HFFc6 (cell line): ENCODE measurements around the gene ALG12. TPM values are rescaled to one million over a fixed set of nuclear protein-coding genes. Genes with fewer than 3 reads are reported as not detected.

Experiments used
- DNase-seq: peaks from one replicate; pipeline ENCODE4 v3.0.0-alpha.2; 2018
- H3K27ac Mint-ChIP-seq: 2 replicates; pipeline ENCODE4 v1.8.0; 2020; ENCODE audit warnings: mild to moderate bottlenecking, mixed read lengths
- H3K27me3 Mint-ChIP-seq: 2 replicates; pipeline ENCODE4 v1.8.0; 2021; ENCODE audit warnings: mild to moderate bottlenecking, moderate library complexity, mixed read lengths; ENCODE audit not compliant: insufficient read depth
- H3K36me3 Mint-ChIP-seq: 2 replicates; pipeline ENCODE4 v1.8.0; 2021; ENCODE audit warnings: low read depth, mixed read lengths
- H3K4me1 Mint-ChIP-seq: 2 replicates; pipeline ENCODE4 v1.8.0; 2020; ENCODE audit warnings: low read depth, mixed read lengths
- H3K4me3 Mint-ChIP-seq: 2 replicates; pipeline ENCODE4 v1.8.0; 2020; ENCODE audit warnings: mild to moderate bottlenecking, moderate library complexity, mixed read lengths
- H3K9me3 Mint-ChIP-seq: 2 replicates; pipeline ENCODE4 v1.8.0; 2020; ENCODE audit warnings: mild to moderate bottlenecking, mixed read lengths
- total RNA-seq, 6 experiments: library from RNA; stranded (reverse); fragmentation: NEBNext Ultra II Directional; extraction: Animal tissue kit (Norgen Biotek cat#: 25700); gene quantifications; 2 replicates in 1 of 6; 3 replicates in 5 of 6; pipeline ENCODE4 v1.2.3, GENCODE V29; 2021
- TF ChIP-seq, protein P1 (sequence below): fragments of 200-600 bp; sonication (generic); IDR thresholded peaks from 2 replicates; pipeline ENCODE4 v1.5.0; 2021; ENCODE audit warnings: antibody characterized with exemption, mild to moderate bottlenecking

The ALG12 gene
- total RNA-seq, 6 experiments from 2014 or later: 17.2 to 25.1 (median 20.2) TPM

DNA sequence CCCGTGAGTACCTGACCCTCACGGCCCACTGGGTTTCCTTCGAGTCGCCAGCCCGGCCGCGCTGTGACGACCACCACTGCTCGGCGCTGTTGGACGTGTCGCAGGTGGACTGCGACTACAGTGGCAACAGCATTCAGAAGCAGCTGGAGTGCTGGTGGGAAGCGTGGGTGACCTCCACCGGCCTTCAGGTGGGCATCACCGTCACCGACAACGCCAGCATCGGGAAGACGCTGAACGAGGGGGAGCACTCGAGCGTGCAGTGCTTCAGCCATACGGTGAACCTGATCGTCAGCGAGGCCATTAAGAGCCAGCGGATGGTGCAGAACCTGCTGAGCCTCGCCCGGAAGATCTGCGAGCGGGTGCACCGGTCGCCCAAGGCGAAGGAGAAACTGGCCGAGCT, 32.4 kb downstream of the ALG12 start:
- TF ChIP-seq, protein P1, sequence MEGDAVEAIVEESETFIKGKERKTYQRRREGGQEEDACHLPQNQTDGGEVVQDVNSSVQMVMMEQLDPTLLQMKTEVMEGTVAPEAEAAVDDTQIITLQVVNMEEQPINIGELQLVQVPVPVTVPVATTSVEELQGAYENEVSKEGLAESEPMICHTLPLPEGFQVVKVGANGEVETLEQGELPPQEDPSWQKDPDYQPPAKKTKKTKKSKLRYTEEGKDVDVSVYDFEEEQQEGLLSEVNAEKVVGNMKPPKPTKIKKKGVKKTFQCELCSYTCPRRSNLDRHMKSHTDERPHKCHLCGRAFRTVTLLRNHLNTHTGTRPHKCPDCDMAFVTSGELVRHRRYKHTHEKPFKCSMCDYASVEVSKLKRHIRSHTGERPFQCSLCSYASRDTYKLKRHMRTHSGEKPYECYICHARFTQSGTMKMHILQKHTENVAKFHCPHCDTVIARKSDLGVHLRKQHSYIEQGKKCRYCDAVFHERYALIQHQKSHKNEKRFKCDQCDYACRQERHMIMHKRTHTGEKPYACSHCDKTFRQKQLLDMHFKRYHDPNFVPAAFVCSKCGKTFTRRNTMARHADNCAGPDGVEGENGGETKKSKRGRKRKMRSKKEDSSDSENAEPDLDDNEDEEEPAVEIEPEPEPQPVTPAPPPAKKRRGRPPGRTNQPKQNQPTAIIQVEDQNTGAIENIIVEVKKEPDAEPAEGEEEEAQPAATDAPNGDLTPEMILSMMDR: no peak
- no peak for DNase-seq
- H3K4me3 Mint-ChIP-seq: no peak overlapping the region
- H3K9me3 Mint-ChIP-seq: peaks cover 24% of the 10 kb centered on the region
- peaks cover 14% of the 10 kb centered on the region for H3K4me1 Mint-ChIP-seq
- no peak overlapping the region for H3K27ac Mint-ChIP-seq
- H3K36me3 Mint-ChIP-seq: peaks cover 82% of the 10 kb centered on the region
- H3K27me3 Mint-ChIP-seq: no peaks in the 10 kb centered on the region

DNA sequence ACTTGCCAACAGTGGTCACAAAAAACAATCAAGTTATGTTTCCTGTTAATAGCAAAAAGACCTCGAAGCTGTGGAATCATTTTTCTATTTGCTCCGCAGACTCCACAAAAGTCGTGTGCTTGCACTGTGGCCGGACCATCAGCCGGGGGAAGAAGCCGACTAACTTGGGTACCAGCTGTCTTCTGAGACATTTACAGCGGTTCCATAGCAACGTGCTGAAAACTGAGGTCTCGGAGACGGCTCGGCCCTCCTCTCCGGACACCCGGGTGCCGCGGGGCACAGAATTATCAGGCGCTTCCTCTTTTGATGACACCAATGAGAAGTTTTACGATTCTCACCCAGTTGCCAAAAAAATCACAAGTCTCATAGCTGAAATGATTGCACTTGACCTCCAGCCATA, 33.0 kb downstream of the ALG12 start:
- Mint-ChIP-seq H3K9me3 (peaks cover 23% of the 10 kb centered on the region), H3K4me1 (peaks cover 14% of the 10 kb centered on the region), H3K36me3 (peaks cover 80% of the 10 kb centered on the region), H3K4me3 (no peak overlapping the region), H3K27me3 (no peaks in the 10 kb centered on the region), H3K27ac (no peak overlapping the region)
- DNase-seq: no peak
- TF ChIP-seq, protein P1: no peak

DNA sequence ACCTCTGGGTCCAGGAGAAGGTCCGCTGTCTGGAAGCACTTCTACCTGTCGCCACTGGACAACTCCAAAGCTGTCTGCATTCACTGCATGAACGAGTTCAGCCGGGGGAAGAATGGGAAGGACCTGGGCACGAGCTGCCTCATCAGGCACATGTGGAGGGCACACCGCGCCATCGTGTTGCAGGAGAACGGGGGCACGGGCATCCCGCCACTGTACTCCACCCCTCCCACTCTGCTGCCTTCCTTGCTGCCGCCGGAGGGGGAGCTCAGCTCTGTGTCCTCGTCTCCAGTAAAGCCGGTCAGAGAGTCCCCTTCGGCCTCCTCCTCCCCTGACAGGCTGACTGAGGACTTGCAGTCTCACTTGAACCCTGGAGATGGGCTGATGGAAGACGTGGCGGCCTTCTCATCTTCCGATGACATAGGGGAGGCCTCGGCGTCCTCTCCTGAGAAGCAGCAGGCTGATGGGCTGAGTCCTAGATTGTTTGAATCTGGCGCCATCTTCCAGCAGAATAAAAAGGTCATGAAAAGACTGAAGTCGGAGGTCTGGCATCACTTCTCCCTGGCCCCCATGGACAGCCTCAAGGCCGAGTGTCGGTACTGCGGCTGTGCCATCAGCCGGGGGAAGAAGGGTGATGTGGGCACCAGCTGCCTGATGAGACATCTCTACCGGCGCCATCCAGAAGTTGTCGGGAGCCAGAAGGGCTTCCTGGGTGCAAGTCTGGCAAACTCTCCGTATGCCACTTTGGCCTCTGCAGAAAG, 33.6 kb downstream of the ALG12 start:
- Mint-ChIP-seq H3K27ac (no peak overlapping the region), H3K4me1 (peaks cover 14% of the 10 kb centered on the region)

DNA sequence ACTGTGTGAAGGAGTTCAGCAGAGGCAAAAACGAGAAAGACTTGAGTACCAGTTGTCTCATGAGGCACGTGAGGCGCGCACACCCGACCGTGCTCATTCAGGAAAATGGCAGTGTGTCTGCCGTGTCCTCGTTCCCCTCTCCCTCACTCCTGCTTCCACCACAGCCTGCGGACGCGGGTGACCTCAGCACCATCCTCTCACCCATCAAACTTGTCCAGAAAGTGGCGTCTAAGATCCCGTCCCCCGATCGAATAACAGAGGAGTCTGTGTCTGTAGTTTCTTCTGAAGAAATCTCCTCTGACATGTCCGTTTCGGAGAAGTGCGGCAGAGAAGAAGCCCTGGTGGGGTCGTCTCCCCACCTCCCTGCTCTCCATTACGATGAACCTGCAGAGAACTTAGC, 34.2 kb downstream of the ALG12 start:
- peaks cover 74% of the 10 kb centered on the region for H3K36me3 Mint-ChIP-seq
- H3K4me3 Mint-ChIP-seq: no peak overlapping the region
- H3K27ac Mint-ChIP-seq: no peak overlapping the region
- TF ChIP-seq, protein P1: no peak
- no peak for DNase-seq
- peaks cover 14% of the 10 kb centered on the region for H3K4me1 Mint-ChIP-seq
- peaks cover 1% of the 10 kb centered on the region; the same call in 1 of the 2 replicates for H3K27me3 Mint-ChIP-seq
- H3K9me3 Mint-ChIP-seq: peaks cover 12% of the 10 kb centered on the region

More for the DNA sequence above, 33.6 kb downstream of the ALG12 start:
- H3K9me3 Mint-ChIP-seq: peaks cover 18% of the 10 kb centered on the region
- H3K36me3 Mint-ChIP-seq: peaks cover 80% of the 10 kb centered on the region
- no peak for DNase-seq
- H3K27me3 Mint-ChIP-seq: no peaks in the 10 kb centered on the region
- H3K4me3 Mint-ChIP-seq: no peak overlapping the region
- TF ChIP-seq, protein P1: no peak

DNA sequence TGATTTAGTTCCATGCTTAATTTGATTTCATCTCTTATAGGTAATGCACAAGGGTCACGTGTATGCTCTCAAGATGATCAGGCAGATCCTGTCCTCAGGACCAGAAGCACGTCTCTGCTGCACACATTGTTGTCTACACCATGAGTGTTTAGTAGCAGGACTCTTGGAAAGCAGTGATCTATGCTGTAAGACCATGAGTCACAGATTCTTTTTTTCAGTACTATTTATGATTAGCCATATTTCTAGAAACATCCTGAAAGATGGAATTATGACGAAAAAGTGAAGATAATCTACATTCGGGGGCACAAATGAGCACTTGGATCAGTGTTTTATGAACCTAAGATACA, 35.0 kb downstream of the ALG12 start:
- no peak overlapping the region for H3K4me3 Mint-ChIP-seq
- peaks cover 14% of the 10 kb centered on the region for H3K4me1 Mint-ChIP-seq
- H3K36me3 Mint-ChIP-seq: peaks cover 71% of the 10 kb centered on the region
- TF ChIP-seq, protein P1: no peak
- DNase-seq: no peak
- H3K27me3 Mint-ChIP-seq: peaks cover 1% of the 10 kb centered on the region; the same call in 1 of the 2 replicates
- H3K27ac Mint-ChIP-seq: no peak overlapping the region
- H3K9me3 Mint-ChIP-seq: peaks cover 17% of the 10 kb centered on the region
